HCT116 (cell line): Measurements from ENCODE around the gene CA7. TPM values are rescaled to one million over a fixed set of nuclear protein-coding genes. Genes with fewer than 3 reads are reported as not detected.

Experiments
- ATAC-seq: fragments of 200-7000 bp; cut with Tn5 transposase; 2 replicates; pipeline ENCODE4 v1.9.1; 2020; ENCODE audit warnings: mild to moderate bottlenecking, moderate library complexity
- BruUV-seq: library from RNA; stranded (reverse); fragments of 400-500 nt; replicated peaks from 2 replicates; lab custom pipeline; 2021; lab: Mats Ljungman, UMichigan
- CTCF ChIA-PET: fragments of 300-600 bp; sonication (Branson Sonifier 250); formaldehyde crosslinking; loops from one replicate; lab custom pipeline; 2021; ENCODE audit warnings: antibody characterized with exemption; lab: Charles Lee
- POLR2A ChIA-PET: fragments of 300-600, 350-600 bp; sonication (Branson Sonifier 250); formaldehyde crosslinking; loops from one replicate; lab custom pipeline; 2021; ENCODE audit warnings: antibody characterized with exemption; lab: Charles Lee
- RAD21 ChIA-PET, 2 experiments: fragments of 300-600 bp; sonication (Branson Sonifier 250); formaldehyde crosslinking; loops; one replicate each; lab custom pipeline; 2023; ENCODE audit warnings: low total read pairs in 2 of 2; ENCODE audit not compliant: uncharacterized antibody in 2 of 2, unreplicated experiment in 2 of 2, low non-redundant PET in 1 of 2; lab: Charles Lee
- DNase-seq: peaks from one replicate; pipeline ENCODE4 v3.0.0-alpha.2; 2010; ENCODE audit warnings: low read depth, low spot score
- H2AFZ ChIP-seq: fragments of 200-600 bp; shearing (Covaris generic), sonication (generic); 2 replicates; pipeline ENCODE4 v1.6.1; 2017; ENCODE audit warnings: low read depth, mixed run types, mixed read lengths, antibody characterized with exemption, low read length; ENCODE audit not compliant: poor library complexity, severe bottlenecking
- H3K27ac ChIP-seq: 2 replicates; pipeline ENCODE4 v1.5.1; 2012; ENCODE audit warnings: low read depth, low read length
- H3K27me3 ChIP-seq: fragments of 200-600 bp; sonication (generic); 2 replicates; pipeline ENCODE4 v1.6.1; 2016; ENCODE audit warnings: mixed run types, low read length, mixed read lengths; ENCODE audit not compliant: insufficient read depth
- H3K36me3 ChIP-seq, 2 experiments: fragments of 200-500 bp in 1 of 2; fragments of 200-600 bp in 1 of 2; sonication (Bioruptor generic) in 1 of 2; sonication (generic) in 1 of 2; 2 replicates each; pipeline versions ENCODE4 v1.5.1 to v1.6.1; 2014 to 2016; ENCODE audit warnings: low read length in 2 of 2, inconsistent platforms in 1 of 2, mixed read lengths in 1 of 2, mixed run types in 1 of 2; ENCODE audit not compliant: insufficient read depth in 2 of 2, control insufficient read depth in 1 of 2
- H3K4me1 ChIP-seq, 2 experiments: fragments of 200-600 bp in 1 of 2; sonication (generic) in 1 of 2; 2 replicates each; pipeline versions ENCODE4 v1.5.1 to v1.6.1; 2012 to 2017; ENCODE audit warnings: low read length in 2 of 2, inconsistent platforms in 1 of 2, mild to moderate bottlenecking in 1 of 2, mixed read lengths in 1 of 2, mixed run types in 1 of 2, moderate library complexity in 1 of 2; ENCODE audit not compliant: insufficient read depth in 2 of 2, control insufficient read depth in 1 of 2
- H3K4me2 ChIP-seq: fragments of 200-600 bp; sonication (generic); 2 replicates; pipeline ENCODE4 v1.6.1; 2017; ENCODE audit warnings: mixed run types, low read length, mixed read lengths
- H3K4me3 ChIP-seq, 2 experiments: fragments of 200-600 bp in 1 of 2; sonication (generic) in 1 of 2; replicated peaks in 1 of 2; 2 replicates each; pipeline ENCODE4 v1.5.1; 2011 to 2016; ENCODE audit warnings: low read length in 2 of 2, control low read depth in 1 of 2, low read depth in 1 of 2, mild to moderate bottlenecking in 1 of 2, mixed read lengths in 1 of 2, mixed run types in 1 of 2
- H3K79me2 ChIP-seq: fragments of 200-600 bp; sonication (generic); 2 replicates; pipeline ENCODE4 v1.6.1; 2017; ENCODE audit warnings: mild to moderate bottlenecking, mixed run types, low read length, moderate library complexity, mixed read lengths; ENCODE audit not compliant: insufficient read depth
- H3K9ac ChIP-seq: fragments of 200-600 bp; sonication (generic); 2 replicates; pipeline ENCODE4 v1.6.1; 2016; ENCODE audit warnings: low read length, mixed read lengths
- H3K9me2 ChIP-seq: fragments of 200-600 bp; sonication (generic), shearing (Covaris generic); 2 replicates; pipeline ENCODE4 v1.6.1; 2017; ENCODE audit warnings: mixed run types, mild to moderate bottlenecking, moderate library complexity; ENCODE audit not compliant: insufficient read depth
- H3K9me3 ChIP-seq, 2 experiments: fragments of 200-500 bp in 1 of 2; fragments of 200-600 bp in 1 of 2; sonication (Bioruptor generic) in 1 of 2; sonication (generic) in 1 of 2; 2 replicates each; pipeline ENCODE4 v1.6.1; 2014 to 2017; ENCODE audit warnings: low read length in 2 of 2, mixed read lengths in 2 of 2, inconsistent platforms in 1 of 2, low read depth in 1 of 2, mild to moderate bottlenecking in 1 of 2, mixed run types in 1 of 2, moderate library complexity in 1 of 2; ENCODE audit not compliant: control insufficient read depth in 1 of 2, insufficient read depth in 1 of 2
- H4K20me1 ChIP-seq: fragments of 200-600 bp; sonication (generic), shearing (Covaris generic); 2 replicates; pipeline ENCODE4 v1.6.1; 2017; ENCODE audit warnings: mixed run types, mild to moderate bottlenecking, moderate library complexity; ENCODE audit not compliant: insufficient read depth
- CBX3 ChIP-seq: IDR thresholded peaks from 2 replicates; pipeline ENCODE4 v1.6.1; 2012; ENCODE audit warnings: low read depth
- CEBPB ChIP-seq: IDR thresholded peaks from 2 replicates; pipeline ENCODE4 v1.6.1; 2012; ENCODE audit warnings: low read depth
- ELF1 ChIP-seq: IDR thresholded peaks from 2 replicates; pipeline ENCODE4 v1.6.1; 2012; ENCODE audit warnings: low read depth, borderline replicate concordance
- EZH2 ChIP-seq: fragments of 200-600 bp; sonication (generic); IDR thresholded peaks from 2 replicates; pipeline ENCODE4 v1.6.1; 2017; ENCODE audit warnings: antibody characterized with exemption, mixed run types
- EZH2phosphoT487 ChIP-seq: fragments of 200-600 bp; IDR thresholded peaks from 2 replicates; pipeline ENCODE4 v1.6.1; 2018; ENCODE audit warnings: antibody characterized with exemption, borderline replicate concordance
- FOSL1 ChIP-seq: IDR thresholded peaks from 2 replicates; pipeline ENCODE4 v1.6.1; 2012; ENCODE audit warnings: low read depth
- JUND ChIP-seq: IDR thresholded peaks from 2 replicates; pipeline ENCODE4 v1.6.1; 2012
- POLR2A ChIP-seq: IDR thresholded peaks from 2 replicates; pipeline ENCODE4 v1.7.0; 2011; ENCODE audit warnings: borderline replicate concordance; ENCODE audit not compliant: insufficient read depth, insufficient read length; ENCODE audit errors: extremely low read depth
- POLR2AphosphoS5 ChIP-seq: IDR thresholded peaks from 2 replicates; pipeline ENCODE4 v1.6.1; 2011; ENCODE audit warnings: mild to moderate bottlenecking, low read depth, low read length, moderate library complexity
- RAD21 ChIP-seq: IDR thresholded peaks from 2 replicates; pipeline ENCODE4 v1.6.1; 2012; ENCODE audit warnings: low read depth, mild to moderate bottlenecking
- SIN3A ChIP-seq: IDR thresholded peaks from 2 replicates; pipeline ENCODE4 v1.6.1; 2012; ENCODE audit warnings: low read depth
- SP1 ChIP-seq: IDR thresholded peaks from 2 replicates; pipeline ENCODE4 v1.6.1; 2012; ENCODE audit warnings: low read depth
- SRF ChIP-seq: IDR thresholded peaks from 2 replicates; pipeline ENCODE4 v1.6.1; 2012; ENCODE audit warnings: low read depth
- TCF7L2 ChIP-seq: IDR thresholded peaks from 2 replicates; pipeline ENCODE4 v1.7.0; 2011; ENCODE audit warnings: borderline replicate concordance, inconsistent platforms; ENCODE audit not compliant: insufficient read depth, insufficient read length; ENCODE audit errors: extremely low read depth
- ZFX ChIP-seq: fragments of 450-650 bp; IDR thresholded peaks from 2 replicates; pipeline ENCODE4 v1.6.1; 2017
- ZNF274 ChIP-seq: fragments of 200-500 bp; sonication (Bioruptor generic); IDR thresholded peaks from 2 replicates; pipeline ENCODE4 v1.6.1; 2014; ENCODE audit warnings: mild to moderate bottlenecking, low read depth, low read length, inconsistent platforms
- intact Hi-C: fragments of 100-400 bp; cut with micrococcal nuclease; formaldehyde crosslinking; loops from 2 replicates; pipeline ENCODE4 v1.10.0; 2022
- total RNA-seq: library from RNA; stranded (reverse); gene quantifications from one replicate; pipeline ENCODE4 v1.2.1, GENCODE V29; 2021; ENCODE audit not compliant: unreplicated experiment
- TF ChIP-seq, protein P1 (sequence below): IDR thresholded peaks from 2 replicates; pipeline ENCODE4 v1.6.1; 2011; ENCODE audit warnings: mild to moderate bottlenecking, low read length, moderate library complexity; ENCODE audit not compliant: insufficient replicate concordance; ENCODE audit errors: extremely low read depth
- TF ChIP-seq, protein P2 (sequence below): IDR thresholded peaks from 2 replicates; pipeline ENCODE4 v1.6.1; 2012
- TF ChIP-seq, protein P3 (sequence below): IDR thresholded peaks from 2 replicates; pipeline ENCODE4 v1.6.1; 2012; ENCODE audit warnings: low read depth

Gene CA7
- total RNA-seq, 1 experiment from 2014 or later = not detected

DNA sequence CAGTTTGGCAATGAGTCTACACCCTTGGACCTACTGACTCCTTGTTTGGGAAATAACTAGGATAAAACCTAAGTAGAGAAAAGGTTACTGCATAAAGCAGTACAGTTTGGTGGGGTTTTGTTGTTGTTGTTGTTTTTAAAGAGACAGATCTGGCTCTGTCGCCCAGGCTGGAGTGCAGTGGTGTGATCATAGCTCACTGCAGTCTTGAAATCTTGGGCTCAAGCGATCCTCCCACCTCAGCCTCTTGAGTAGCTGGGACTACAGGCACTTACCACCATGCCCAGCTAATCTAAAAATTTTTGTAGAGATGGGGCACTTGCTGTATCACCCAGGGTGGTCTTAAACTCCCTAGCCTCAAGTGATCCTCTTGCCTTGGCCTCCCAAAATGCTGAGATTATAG, 37.3 kb downstream of the CA7 start (continued):
- TF ChIP-seq, protein P1, sequence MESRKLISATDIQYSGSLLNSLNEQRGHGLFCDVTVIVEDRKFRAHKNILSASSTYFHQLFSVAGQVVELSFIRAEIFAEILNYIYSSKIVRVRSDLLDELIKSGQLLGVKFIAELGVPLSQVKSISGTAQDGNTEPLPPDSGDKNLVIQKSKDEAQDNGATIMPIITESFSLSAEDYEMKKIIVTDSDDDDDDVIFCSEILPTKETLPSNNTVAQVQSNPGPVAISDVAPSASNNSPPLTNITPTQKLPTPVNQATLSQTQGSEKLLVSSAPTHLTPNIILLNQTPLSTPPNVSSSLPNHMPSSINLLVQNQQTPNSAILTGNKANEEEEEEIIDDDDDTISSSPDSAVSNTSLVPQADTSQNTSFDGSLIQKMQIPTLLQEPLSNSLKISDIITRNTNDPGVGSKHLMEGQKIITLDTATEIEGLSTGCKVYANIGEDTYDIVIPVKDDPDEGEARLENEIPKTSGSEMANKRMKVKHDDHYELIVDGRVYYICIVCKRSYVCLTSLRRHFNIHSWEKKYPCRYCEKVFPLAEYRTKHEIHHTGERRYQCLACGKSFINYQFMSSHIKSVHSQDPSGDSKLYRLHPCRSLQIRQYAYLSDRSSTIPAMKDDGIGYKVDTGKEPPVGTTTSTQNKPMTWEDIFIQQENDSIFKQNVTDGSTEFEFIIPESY = no peak
- TF ChIP-seq CBX3 = no peak
- no peak for TF ChIP-seq ZNF274
- no peak for TF ChIP-seq FOSL1
- no peak for TF ChIP-seq SP1
- no peak for TF ChIP-seq POLR2A
- no peak for TF ChIP-seq EZH2phosphoT487
- TF ChIP-seq, protein P2, sequence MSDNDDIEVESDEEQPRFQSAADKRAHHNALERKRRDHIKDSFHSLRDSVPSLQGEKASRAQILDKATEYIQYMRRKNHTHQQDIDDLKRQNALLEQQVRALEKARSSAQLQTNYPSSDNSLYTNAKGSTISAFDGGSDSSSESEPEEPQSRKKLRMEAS = no peak
- TF ChIP-seq JUND = no peak
- TF ChIP-seq SRF = no peak
- no peak for TF ChIP-seq SIN3A
- TF ChIP-seq CEBPB = no peak

DNA sequence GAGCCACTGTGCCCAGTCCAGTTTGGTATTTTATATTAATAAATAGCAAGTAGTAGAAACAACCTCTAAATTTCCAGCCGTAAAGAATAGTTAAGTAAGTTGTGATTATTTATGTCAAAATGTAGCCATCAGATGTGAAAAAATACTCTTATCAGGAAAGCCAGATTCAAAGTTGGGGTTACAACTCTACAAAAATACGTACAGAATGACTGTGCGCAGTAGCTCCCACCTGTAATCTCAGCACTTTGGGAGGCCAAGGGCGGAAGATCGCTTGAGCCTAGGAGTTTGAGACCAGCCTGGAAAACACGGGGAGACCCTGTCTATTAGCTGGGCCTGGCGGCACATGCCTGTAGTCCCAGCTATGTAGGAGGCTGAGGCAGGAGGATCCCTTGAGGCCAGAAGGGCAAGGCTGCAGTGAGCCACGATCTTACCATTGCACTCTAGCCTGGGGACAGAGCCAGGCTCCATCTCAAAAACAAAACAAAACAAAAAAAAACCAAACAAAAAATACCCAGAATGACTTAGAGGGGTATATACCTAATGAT, 37.8 kb downstream of the CA7 start:
- BruUV-seq = no TSS peak
- Histone ChIP-seq H3K27me3 (no peaks in the 10 kb centered on the region), H3K36me3 (peaks cover 12 to 24% of the 10 kb centered on the region in 2 experiments; a peak in 3 of 4 replicates), H4K20me1 (no peaks in the 10 kb centered on the region), H3K4me3 (peak overlapping the region in 1 of 2 experiments; percentile 95; a peak in 2 of 4 replicates), H3K4me2 (peak overlapping the region; percentile 98), H3K79me2 (peaks cover 23% of the 10 kb centered on the region; the same call in 1 of the 2 replicates), H3K27ac (no peak overlapping the region), H3K9me2 (no peaks in the 10 kb centered on the region), H3K4me1 (peaks cover 10 to 15% of the 10 kb centered on the region in 2 experiments), H3K9ac (no peak overlapping the region), H2AFZ (no peak overlapping the region), H3K9me3 (no peaks in the 10 kb centered on the region)
- ChIA-PET RAD21 (no interaction called here), CTCF (interaction anchor here (1.0 to 1.9 kb wide), 2 partner anchors 9 to 14 kb away, joined by 3 to 10 read pairs; no protein-coding TSS in a partner anchor), POLR2A (interaction anchor here (0.8 kb wide), 1 partner anchor 9 kb away, joined by 3 read pairs; no protein-coding TSS in a partner anchor)
- intact Hi-C loops = no loop called here
- no peak for DNase-seq
- ATAC-seq = no peak
- TF ChIP-seq, protein P3, sequence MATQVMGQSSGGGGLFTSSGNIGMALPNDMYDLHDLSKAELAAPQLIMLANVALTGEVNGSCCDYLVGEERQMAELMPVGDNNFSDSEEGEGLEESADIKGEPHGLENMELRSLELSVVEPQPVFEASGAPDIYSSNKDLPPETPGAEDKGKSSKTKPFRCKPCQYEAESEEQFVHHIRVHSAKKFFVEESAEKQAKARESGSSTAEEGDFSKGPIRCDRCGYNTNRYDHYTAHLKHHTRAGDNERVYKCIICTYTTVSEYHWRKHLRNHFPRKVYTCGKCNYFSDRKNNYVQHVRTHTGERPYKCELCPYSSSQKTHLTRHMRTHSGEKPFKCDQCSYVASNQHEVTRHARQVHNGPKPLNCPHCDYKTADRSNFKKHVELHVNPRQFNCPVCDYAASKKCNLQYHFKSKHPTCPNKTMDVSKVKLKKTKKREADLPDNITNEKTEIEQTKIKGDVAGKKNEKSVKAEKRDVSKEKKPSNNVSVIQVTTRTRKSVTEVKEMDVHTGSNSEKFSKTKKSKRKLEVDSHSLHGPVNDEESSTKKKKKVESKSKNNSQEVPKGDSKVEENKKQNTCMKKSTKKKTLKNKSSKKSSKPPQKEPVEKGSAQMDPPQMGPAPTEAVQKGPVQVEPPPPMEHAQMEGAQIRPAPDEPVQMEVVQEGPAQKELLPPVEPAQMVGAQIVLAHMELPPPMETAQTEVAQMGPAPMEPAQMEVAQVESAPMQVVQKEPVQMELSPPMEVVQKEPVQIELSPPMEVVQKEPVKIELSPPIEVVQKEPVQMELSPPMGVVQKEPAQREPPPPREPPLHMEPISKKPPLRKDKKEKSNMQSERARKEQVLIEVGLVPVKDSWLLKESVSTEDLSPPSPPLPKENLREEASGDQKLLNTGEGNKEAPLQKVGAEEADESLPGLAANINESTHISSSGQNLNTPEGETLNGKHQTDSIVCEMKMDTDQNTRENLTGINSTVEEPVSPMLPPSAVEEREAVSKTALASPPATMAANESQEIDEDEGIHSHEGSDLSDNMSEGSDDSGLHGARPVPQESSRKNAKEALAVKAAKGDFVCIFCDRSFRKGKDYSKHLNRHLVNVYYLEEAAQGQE = no peak
- TF ChIP-seq, protein P2 = no peak
- TF ChIP-seq EZH2 (no peak), SRF (no peak), ZFX (no peak), RAD21 (no peak), CBX3 (no peak), SIN3A (no peak), TCF7L2 (no peak), POLR2AphosphoS5 (no peak), EZH2phosphoT487 (no peak), ELF1 (no peak)
